DMS 273 (cell line): ENCODE data around the gene FKBP1A.
"Not testable (repeated sequence)": the region's sequence is repeated elsewhere in the genome, so short reads cannot be mapped to it uniquely, and the experiment has no call there.

Experiments used
- DNase-seq: peaks from one replicate; lab custom pipeline; 2025; ENCODE audit not compliant: unreplicated experiment; lab: John Stamatoyannopoulos, UW

The FKBP1A gene

DNA sequence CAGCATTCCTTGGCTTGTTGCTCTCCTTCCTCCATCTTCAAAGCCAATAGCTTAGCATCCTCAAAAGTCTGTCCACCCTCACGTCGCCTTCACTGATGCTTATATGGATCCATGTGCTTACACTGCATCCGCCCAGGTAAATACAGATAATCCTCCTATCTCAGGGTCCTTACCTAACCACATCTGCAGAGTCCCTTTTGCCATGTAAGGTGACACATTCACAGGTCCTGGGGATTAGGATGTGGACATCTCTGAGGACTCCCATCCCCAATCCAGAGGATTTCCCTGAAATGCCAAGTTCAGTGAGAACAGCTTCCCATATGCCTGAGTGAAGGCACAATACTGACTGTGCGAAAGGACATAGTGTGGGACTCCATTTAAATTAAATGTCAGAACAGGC is 25.4 kb downstream of the FKBP1A start:
- no peak for DNase-seq

DNA sequence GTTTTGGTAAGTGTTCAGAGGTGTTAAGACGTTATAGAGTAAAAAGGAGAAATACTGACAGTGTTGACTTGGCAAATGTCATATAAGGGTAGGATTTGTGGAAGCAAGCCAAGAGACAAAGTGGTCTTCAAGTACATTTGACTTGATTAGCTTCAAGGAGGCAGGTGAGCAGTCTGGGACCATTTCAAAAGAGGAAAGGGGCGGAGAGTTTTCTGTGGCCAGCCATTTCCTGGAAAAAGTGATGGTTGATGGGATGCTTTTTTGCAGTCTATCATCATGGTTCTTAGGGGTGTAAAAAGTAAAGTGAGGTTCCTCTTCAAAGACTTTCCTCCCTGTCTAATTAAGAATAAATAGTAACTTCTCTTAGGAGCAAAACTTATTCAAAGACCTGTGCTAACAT is 28.7 kb downstream of the FKBP1A start:
- no peak for DNase-seq

- DNase-seq = no peak
These were observed 29.3 kb downstream of the FKBP1A start for GRCh38 chr20:1363522-1363921.

GRCh38 chr20:1362484-1362883 is 30.4 kb downstream of the FKBP1A start:
- no peak for DNase-seq

DNA sequence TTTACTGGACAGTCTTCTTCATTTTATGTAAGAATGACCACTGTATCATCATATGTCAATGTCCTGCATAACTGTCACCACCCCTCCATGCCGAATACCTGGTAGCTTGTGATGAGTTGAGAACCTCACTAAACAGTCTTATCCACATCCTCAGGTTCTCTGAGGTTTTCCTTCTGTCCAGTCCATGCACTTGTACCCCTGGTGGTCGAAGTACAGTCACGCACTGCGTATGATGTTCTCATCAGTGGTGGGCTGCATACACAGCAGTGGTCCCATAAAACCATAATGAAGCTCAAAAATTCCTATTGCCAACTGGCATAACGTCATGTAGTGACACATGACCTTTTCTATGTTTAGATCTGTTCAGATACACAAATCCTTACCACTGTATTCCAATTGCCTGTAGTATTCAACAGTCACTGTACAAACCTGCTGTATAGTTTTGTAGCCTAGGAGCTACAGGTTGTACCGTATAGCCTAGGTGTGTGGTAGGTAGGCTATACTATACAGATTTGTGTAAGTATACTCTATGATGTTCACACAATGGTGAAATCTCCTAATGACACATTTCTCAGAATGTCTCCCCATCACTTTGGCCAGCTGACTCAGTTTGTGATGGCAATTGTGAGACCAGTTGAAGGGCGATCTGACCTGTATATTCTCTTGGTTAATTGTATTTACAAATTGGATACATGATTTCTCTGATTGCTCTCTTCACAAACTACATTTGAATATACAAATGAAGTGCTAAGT is 32.6 kb downstream of the FKBP1A start:
- no peak for DNase-seq

DNA sequence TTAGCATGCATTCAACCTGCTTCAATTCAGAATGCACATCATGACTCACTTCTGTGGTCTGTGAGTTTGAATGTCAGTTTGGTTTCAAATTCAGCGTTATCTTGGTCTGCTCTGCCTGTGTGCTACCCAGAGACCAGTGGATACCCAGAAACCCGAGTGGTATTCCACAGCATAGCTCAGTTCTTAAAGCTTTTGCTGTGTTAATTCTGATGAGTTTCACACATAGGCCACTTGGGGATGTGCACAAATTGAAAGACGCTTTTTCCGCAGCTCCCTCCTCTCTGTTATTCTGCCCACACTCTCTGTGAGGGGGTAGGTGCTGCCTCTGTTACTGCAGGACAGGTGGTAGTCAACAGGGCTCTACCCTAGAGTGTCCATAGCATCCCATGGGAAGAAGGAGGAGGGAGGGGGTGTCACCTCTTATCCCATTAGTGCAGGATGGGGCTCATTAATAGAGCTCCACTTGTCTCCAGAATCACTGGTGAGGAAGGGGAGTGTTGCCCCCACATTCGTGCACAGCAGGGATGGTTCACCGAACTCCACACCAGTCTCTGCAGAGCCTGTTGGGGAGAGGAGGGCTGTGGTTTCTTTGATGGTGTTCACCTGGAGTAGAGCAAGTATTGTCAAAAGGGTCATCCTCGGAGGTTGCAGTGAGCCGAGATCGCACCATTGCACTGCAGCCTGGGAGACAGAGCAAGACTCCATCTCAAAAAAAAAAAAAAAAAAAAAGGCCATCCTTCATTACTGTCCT is 34.8 kb downstream of the FKBP1A start:
- DNase-seq = no peak

- DNase-seq = no peak
These were observed 38.9 kb downstream of the FKBP1A start for GRCh38 chr20:1353956-1354355.

GRCh38 chr20:1346315-1346969 is 46.4 kb downstream of the FKBP1A start:
- no peak for DNase-seq

GRCh38 chr20:1345756-1346093 is 47.1 kb downstream of the FKBP1A start:
- DNase-seq = no peak

DNA sequence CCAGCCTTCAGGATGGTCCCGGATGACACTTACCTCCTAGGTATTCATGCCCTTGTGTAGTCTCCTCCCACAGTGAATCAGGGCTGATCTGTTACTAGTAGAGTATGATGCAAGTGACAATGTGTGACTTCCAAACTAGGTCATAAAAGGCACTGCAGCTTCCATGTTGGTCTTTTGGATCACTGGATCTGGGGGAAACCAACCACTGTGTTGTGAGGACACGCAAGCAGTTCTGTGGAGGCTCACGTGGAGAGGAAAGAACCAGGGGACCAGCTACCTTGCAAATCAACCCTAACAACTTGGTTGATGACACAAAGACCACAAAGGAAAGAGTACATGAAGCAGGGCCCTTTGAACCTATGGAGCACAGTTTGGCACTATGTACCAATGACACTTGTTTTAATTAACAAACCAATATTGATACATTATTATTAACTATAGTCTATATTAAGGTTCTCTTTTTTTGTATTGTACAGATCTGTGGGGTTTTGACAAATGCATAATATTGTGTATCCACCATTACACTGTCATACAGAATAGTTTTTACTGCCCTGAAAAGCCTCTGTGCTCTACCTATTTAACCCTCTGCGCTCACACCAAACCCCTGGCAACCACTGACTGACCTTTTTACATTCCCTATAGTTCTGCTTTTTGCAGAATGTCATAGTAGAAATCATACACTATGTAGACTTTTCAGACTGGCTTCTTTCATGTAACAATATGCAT is 47.7 kb downstream of the FKBP1A start:
- no peak for DNase-seq

- DNase-seq = not testable (repeated sequence)
These were observed 49.3 kb downstream of the FKBP1A start for GRCh38 chr20:1343446-1344124.

DNA sequence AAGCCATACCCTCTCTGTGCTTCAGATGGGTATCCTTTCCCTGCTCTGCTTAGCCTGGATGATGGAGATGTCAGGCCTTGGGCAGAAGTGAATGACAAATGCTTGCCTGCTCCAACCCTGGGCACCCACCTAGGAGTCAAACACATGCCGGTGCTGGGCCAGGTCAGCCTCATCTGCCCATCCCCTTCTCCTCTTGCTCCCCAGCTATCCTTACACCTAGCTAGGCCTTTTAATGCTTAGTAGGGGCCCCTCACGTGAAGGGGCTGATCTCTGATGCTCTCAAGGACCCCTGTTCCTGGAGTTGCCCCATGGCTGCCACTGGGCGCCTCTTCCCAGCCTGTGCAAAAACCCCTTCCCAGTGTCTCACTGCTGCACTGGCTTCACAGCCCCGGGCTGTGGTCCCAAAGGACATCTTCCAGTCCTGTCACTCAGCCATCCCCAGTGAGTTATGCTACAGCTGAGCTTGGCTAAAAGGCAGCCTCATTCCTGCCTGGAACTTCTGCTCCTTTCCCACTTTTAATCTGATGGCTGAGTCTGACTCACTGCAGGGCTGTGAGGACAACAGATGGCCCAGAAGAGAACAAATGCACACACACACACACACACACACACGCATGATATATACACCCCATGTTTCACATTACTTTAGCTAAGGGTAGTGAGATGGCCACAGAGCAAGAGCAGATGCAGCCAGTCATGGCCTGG is 51.1 kb downstream of the FKBP1A start:
- peak; percentile 57 for DNase-seq

GRCh38 chr20:1338801-1339200 is 54.1 kb downstream of the FKBP1A start:
- no peak for DNase-seq

GRCh38 chr20:1338096-1338495 is 54.8 kb downstream of the FKBP1A start:
- DNase-seq = no peak

- no peak for DNase-seq
These were observed 55.4 kb downstream of the FKBP1A start for GRCh38 chr20:1337441-1337840.

GRCh38 chr20:1336699-1337367 is 56.0 kb downstream of the FKBP1A start:
- DNase-seq = peak; percentile 49

- DNase-seq = no peak
These were observed 56.7 kb downstream of the FKBP1A start for GRCh38 chr20:1335961-1336698.

DNA sequence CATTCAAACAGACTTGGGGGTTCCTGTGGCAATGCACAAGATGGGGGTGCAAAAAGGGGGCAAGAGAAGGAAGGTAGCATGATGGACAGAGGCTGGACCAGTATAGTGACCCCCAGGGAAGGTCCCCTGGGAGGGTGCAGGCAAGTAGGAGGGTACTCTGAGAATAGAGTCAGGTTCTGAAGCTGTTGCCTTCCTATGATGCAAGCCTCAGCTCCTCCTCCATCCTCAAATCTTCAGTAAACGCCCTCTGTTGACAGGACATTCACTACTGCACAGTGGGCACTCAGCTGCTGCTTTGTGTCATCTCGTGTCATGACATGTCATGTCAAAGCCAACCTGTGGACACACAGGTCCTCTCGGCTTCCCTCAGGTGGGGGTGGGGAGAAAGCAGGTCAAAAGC is 58.1 kb downstream of the FKBP1A start:
- DNase-seq = no peak

- no peak for DNase-seq
These were observed 58.5 kb downstream of the FKBP1A start for GRCh38 chr20:1334370-1334731.
